Lung (tissue), 12 donors: ENCODE data around the gene FOXK1. TPM values are rescaled to one million over a fixed set of nuclear protein-coding genes. Genes with fewer than 3 reads are reported as not detected.

Source experiments
- ATAC-seq: fragments of 200-7000 bp; cut with Tn5 transposase; one replicate; pipeline ENCODE4 v1.9.1; 2020; ENCODE audit warnings: moderate number of reproducible peaks; ENCODE audit not compliant: insufficient read depth, low FRiP score
- DNase-seq, 3 donors: peaks; one replicate each; pipeline ENCODE4 v3.0.0-alpha.2; 2013 to 2017
- H3K27ac ChIP-seq, 2 donors: one replicate each; pipeline ENCODE4 v1.5.1; 2013; ENCODE audit warnings: mild to moderate bottlenecking in 2 of 2, moderate library complexity in 2 of 2, control low read depth in 1 of 2, inconsistent platforms in 1 of 2, low read depth in 1 of 2, low read length in 1 of 2
- H3K27me3 ChIP-seq, 3 donors: one replicate each; pipeline ENCODE4 v1.5.1; 2013; ENCODE audit warnings: low read length in 2 of 3; ENCODE audit not compliant: control insufficient read depth in 3 of 3, insufficient read depth in 3 of 3
- H3K36me3 ChIP-seq, 4 donors: one replicate each; pipeline ENCODE4 v1.5.1; 2013; ENCODE audit warnings: low read length in 4 of 4, mild to moderate bottlenecking in 1 of 4, moderate library complexity in 1 of 4; ENCODE audit not compliant: control insufficient read depth in 4 of 4, insufficient read depth in 4 of 4
- H3K4me1 ChIP-seq, 5 donors: one replicate each; pipeline ENCODE4 v1.5.1; 2013; ENCODE audit warnings: low read length in 5 of 5, mild to moderate bottlenecking in 2 of 5, moderate library complexity in 1 of 5; ENCODE audit not compliant: control insufficient read depth in 5 of 5, insufficient read depth in 5 of 5
- H3K4me3 ChIP-seq: one replicate; pipeline ENCODE4 v1.5.1; 2013; ENCODE audit warnings: mild to moderate bottlenecking, control low read depth, moderate library complexity
- H3K9ac ChIP-seq, 2 donors: one replicate each; pipeline ENCODE4 v1.5.1; 2013; ENCODE audit warnings: low read length in 2 of 2, control low read depth in 1 of 2; ENCODE audit not compliant: insufficient read depth in 1 of 2
- H3K9me3 ChIP-seq, 4 donors: one replicate each; pipeline ENCODE4 v1.5.1; 2013; ENCODE audit warnings: low read length in 3 of 4, mild to moderate bottlenecking in 1 of 4, moderate library complexity in 1 of 4; ENCODE audit not compliant: control insufficient read depth in 4 of 4, insufficient read depth in 3 of 4
- CTCF ChIP-seq: IDR thresholded peaks from 2 replicates; pipeline ENCODE4 v1.5.1; 2012; ENCODE audit warnings: mild to moderate bottlenecking; ENCODE audit errors: control extremely low read depth, extremely low read depth
- WGBS, 2 donors: extraction: QIAGEN DNeasy Blood & Tissue Kit; methylation state at CpG; one replicate each; pipeline ENCODE4 v1.1.7; 2013; 5-methylcytosine and 5-hydroxymethylcytosine counted together
- polyA plus RNA-seq, 2 donors: library from polyadenylated mRNA; stranded (reverse); fragments of 200-250 nt; gene quantifications; one replicate each; pipeline ENCODE4 v1.2.1, GENCODE V29; 2013
- total RNA-seq, 2 donors: library from RNA; depleted of rRNA in 1 of 2; stranded (reverse); fragments of >200 nt in 1 of 2; gene quantifications; one replicate each; pipeline ENCODE4 v1.2.1, GENCODE V29; 2014 to 2021
- donor health status: control.
- donor health status: control.
- donor health status: Bipolar disorder and iron deficiency.
- donor health status: healthy.
- donor health status: DM: yes; HTN: yes; CAD: no.

The FOXK1 gene
- total and polyA plus RNA-seq, 4 donors = 6.4 to 36.2 (median 14.3) TPM

GRCh38 chr7:4694305-4694704 lies 12.2 kb downstream of the FOXK1 start:
- Histone ChIP-seq H3K27me3 (no peaks in the 10 kb centered on the region), H3K4me1 (peaks cover 3 to 35% (median 21%) of the 10 kb centered on the region in 5 donors), H3K9ac (no peak overlapping the region), H3K4me3 (no peak overlapping the region), H3K27ac (peak overlapping the region in 1 of 2 donors; percentile 41), H3K36me3 (peaks cover 0 to 5% (median 1%) of the 10 kb centered on the region in 4 donors), H3K9me3 (peaks cover 0 to 4% (median 0%) of the 10 kb centered on the region in 4 donors)
- WGBS, 2 donors = 85% methylated on average over 2 of the region's 2 CpGs
- no peak for TF ChIP-seq CTCF
- no peak for DNase-seq
- no peak for ATAC-seq

- TF ChIP-seq CTCF = no peak
- ATAC-seq = no peak
- no peak overlapping the region for H3K27ac ChIP-seq
- H3K4me3 ChIP-seq = no peak overlapping the region
- WGBS, 2 donors = 95% methylated on average over 10 of the region's 10 CpGs
- H3K4me1 ChIP-seq = peaks cover 0 to 23% (median 16%) of the 10 kb centered on the region in 5 donors
- H3K9me3 ChIP-seq = peaks cover 0 to 4% (median 0%) of the 10 kb centered on the region in 4 donors
- DNase-seq = no peak
- peaks cover 0 to 5% (median 1%) of the 10 kb centered on the region in 4 donors for H3K36me3 ChIP-seq
- no peaks in the 10 kb centered on the region for H3K27me3 ChIP-seq
- H3K9ac ChIP-seq = no peak overlapping the region
These were observed 16.7 kb downstream of the FOXK1 start for GRCh38 chr7:4698707-4699275.

GRCh38 chr7:4699841-4700240 lies 17.7 kb downstream of the FOXK1 start:
- H3K9ac ChIP-seq = peak overlapping the region in 1 of 2 donors; percentile 19
- no peak overlapping the region for H3K27ac ChIP-seq
- H3K4me3 ChIP-seq = no peak overlapping the region
- 44 to 70% methylated on average over 10 of the region's 10 CpGs for WGBS, 2 donors
- peaks cover 0 to 5% (median 1%) of the 10 kb centered on the region in 4 donors for H3K36me3 ChIP-seq
- no peak for ATAC-seq
- no peak for DNase-seq
- no peak for TF ChIP-seq CTCF
- peaks cover 0 to 4% (median 0%) of the 10 kb centered on the region in 4 donors for H3K9me3 ChIP-seq
- H3K4me1 ChIP-seq = peaks cover 0 to 25% (median 9%) of the 10 kb centered on the region in 5 donors
- H3K27me3 ChIP-seq = no peaks in the 10 kb centered on the region
